ENCODE results near the gene DMTF1.
"Not testable (repeated sequence)": the region's sequence is repeated elsewhere in the genome, so short reads cannot be mapped to it uniquely, and the experiment has no call there.

DMTF1 gene

GRCh38 chr7:87202208-87202607 is 50.0 kb downstream of the DMTF1 start:
- FAIRE-seq: no peak

GRCh38 chr7:87202705-87203104 is 50.5 kb downstream of the DMTF1 start:
- FAIRE-seq: no peak

GRCh38 chr7:87203929-87204328 is 51.7 kb downstream of the DMTF1 start:
- not testable (repeated sequence) for FAIRE-seq

GRCh38 chr7:87204933-87205332 is 52.7 kb downstream of the DMTF1 start:
- FAIRE-seq: no peak

- not testable (repeated sequence) for FAIRE-seq
Observed at GRCh38 chr7:87205701-87206100, 53.4 kb downstream of the DMTF1 start.

- FAIRE-seq: no peak
Observed at GRCh38 chr7:87206361-87206760, 54.1 kb downstream of the DMTF1 start.

GRCh38 chr7:87209295-87209924 is 57.2 kb downstream of the DMTF1 start:
- no peak for FAIRE-seq

GRCh38 chr7:87210506-87210905 is 58.3 kb downstream of the DMTF1 start:
- no peak for FAIRE-seq

- no peak for FAIRE-seq
Observed at GRCh38 chr7:87212498-87212897, 60.2 kb downstream of the DMTF1 start.

GRCh38 chr7:87213252-87213651 is 61.0 kb downstream of the DMTF1 start:
- FAIRE-seq: no peak

- FAIRE-seq: no peak
Observed at GRCh38 chr7:87213811-87214210, 61.6 kb downstream of the DMTF1 start.

- FAIRE-seq: no peak
Observed at GRCh38 chr7:87215046-87215445, 62.8 kb downstream of the DMTF1 start.

GRCh38 chr7:87216701-87217508 is 64.7 kb downstream of the DMTF1 start:
- no peak for FAIRE-seq

- no peak for FAIRE-seq
Observed at GRCh38 chr7:87217983-87218653, 65.9 kb downstream of the DMTF1 start.

GRCh38 chr7:87218796-87219544 is 66.7 kb downstream of the DMTF1 start:
- FAIRE-seq: no peak

GRCh38 chr7:87219545-87220025 is 67.3 kb downstream of the DMTF1 start, which contains the start of gene TMEM243:
Gene TMEM243, minus strand, starts transcription at chr7:87219732. Its CDS starts 229 bp downstream, at chr7:87219503.
- FAIRE-seq: no peak

GRCh38 chr7:87220026-87220733 is 67.9 kb downstream of the DMTF1 start:
- FAIRE-seq: no peak

GRCh38 chr7:87220734-87221215 is 68.5 kb downstream of the DMTF1 start:
- FAIRE-seq: no peak

- no peak for FAIRE-seq
Observed at GRCh38 chr7:87223666-87224065, 71.4 kb downstream of the DMTF1 start.

- no peak for FAIRE-seq
Observed at GRCh38 chr7:87225696-87226095, 73.4 kb downstream of the DMTF1 start.

GRCh38 chr7:87226495-87226894 is 74.2 kb downstream of the DMTF1 start:
- no peak for FAIRE-seq

GRCh38 chr7:87231258-87231657 is 79.0 kb downstream of the DMTF1 start:
- no peak for FAIRE-seq

Data from G401.6 (cell line).